A549 treated with AZD9567 at 1 μM for 4 hours (cell line): Measurements from ENCODE around the gene RERE. TPM values are rescaled to one million over a fixed set of nuclear protein-coding genes. Genes with fewer than 3 reads are reported as not detected.

Experiments used
- total RNA-seq: library from RNA; stranded (reverse); fragments of 200-300 nt; extraction: Qiagen RNA extraction; gene quantifications from 5 replicates; pipeline ENCODE4 v1.2.3, GENCODE V29; 2022; ENCODE audit not compliant: insufficient read depth

The RERE gene
- 20.2 to 26.4 TPM (median 23.0 TPM) in 5 replicates for total RNA-seq

DNA sequence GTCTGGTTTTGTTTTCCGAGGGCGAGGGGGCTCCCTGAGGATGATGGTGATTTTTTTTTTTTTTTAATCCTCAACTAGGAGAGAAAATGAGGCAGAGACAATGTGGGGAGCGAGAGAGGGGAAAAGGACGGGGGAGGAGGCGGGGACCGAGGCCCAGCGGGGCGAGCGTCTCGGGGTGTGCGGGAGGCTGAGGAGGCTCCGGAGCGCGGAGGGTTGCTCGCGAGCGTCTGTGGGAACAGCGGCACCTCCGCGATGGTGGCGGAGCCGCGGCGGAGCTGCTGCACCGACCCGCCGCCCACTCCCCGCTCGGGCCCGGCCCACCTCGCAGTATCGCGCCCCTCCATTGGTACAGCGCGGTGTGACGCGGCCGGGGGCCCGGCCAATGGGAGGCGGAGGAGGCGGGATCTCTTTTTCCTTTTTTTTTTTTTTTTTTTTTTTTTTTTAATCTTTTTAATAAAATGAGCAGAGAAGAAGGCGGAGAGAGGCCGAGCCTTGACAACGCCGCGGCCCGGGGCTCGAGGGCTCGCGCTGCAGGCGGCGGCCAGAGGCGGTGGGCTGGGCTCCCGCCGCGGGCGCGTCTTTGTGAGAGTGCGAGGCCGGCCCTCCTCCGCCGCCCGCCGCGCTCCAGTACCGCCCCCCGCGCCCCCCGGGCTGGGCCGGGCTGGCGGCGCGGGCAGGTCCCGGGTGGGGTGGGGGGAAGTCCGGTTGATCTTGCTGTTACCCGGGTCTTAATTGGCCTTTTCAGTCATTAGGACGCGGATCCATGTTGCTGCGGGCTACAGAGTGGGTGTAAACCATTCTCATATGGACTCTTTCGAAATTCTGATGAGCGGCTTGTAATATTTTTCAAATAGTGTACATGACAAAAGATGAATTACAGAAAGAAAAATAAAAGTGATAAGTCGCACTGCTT lies at the start of gene RERE:
TSS of gene RERE (minus strand) at position 229 of the 913 bp plus-strand sequence.

DNA sequence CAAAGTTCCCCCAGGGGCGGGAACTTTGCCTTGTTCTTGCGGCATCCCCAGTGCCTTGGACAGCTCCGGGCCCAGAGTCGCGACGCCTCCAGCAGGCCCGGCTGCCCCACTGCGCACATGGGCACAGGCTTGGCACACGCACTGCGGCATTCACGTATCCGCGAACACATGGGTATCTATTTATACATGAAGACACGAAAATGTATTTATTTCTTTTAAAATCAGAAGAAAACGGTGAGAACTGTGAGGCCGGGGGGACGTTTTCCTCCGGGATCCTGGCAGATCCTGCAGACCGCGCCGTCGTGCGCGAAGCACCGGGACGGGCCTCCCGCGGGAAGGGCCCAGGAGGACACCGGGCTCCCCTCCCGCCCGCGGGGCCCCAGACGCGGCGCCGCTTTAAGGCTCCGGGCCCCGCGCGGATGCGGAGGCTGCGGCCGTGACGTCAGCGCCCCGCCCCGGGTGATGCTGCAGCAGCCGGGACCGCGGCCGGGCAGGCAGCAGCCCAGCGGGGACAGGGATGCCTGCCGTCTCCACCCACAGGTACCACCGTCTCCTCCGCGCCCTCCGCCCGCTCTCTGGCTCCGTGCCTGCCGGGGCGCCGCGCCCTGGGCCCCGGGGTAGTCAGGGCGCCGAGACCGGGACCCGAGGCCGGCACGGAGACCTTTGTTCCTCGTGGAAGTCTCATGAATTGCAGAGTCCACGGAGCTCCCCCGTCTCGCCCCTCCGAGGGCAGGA lies 499.6 kb downstream of the RERE start, which contains the start of gene SLC45A1:
TSS of gene SLC45A1 (plus strand) at position 468 of the 735 bp plus-strand sequence. CDS start 6,216 bp downstream, outside the sequence.

Other genes starting within 250 kb of the RERE start
- 2,531 to 2,907 TPM (median 2,683 TPM) in 5 replicates for gene ENO1, start 61.0 kb upstream of the RERE start, total RNA-seq
- not detected in 5 replicates for gene CA6, start 128.2 kb upstream of the RERE start, total RNA-seq
- not detected in 5 replicates for gene SLC2A7, start 208.8 kb upstream of the RERE start, total RNA-seq